Mesenchymal stem cell (in vitro differentiated cells and primary cell): ENCODE results near the gene GABBR2.

Experiments used
- DNase-seq: peaks from one replicate; pipeline ENCODE4 v3.0.0-alpha.2; 2013
- H2AFZ ChIP-seq: one replicate; pipeline ENCODE4 v1.6.1; 2013; ENCODE audit warnings: low read depth, mild to moderate bottlenecking, control low read depth, inconsistent platforms, low read length, moderate library complexity
- H2AK5ac ChIP-seq: 2 replicates; pipeline ENCODE4 v1.6.1; 2013; ENCODE audit warnings: low read length, moderate library complexity, mild to moderate bottlenecking, inconsistent platforms; ENCODE audit not compliant: severe bottlenecking
- H2BK120ac ChIP-seq: one replicate; pipeline ENCODE4 v1.6.1; 2013; ENCODE audit warnings: low read depth, mild to moderate bottlenecking, inconsistent platforms, low read length, moderate library complexity
- H2BK12ac ChIP-seq, 2 experiments: one replicate each; pipeline ENCODE4 v1.6.1; 2013; ENCODE audit warnings: inconsistent platforms in 2 of 2, low read length in 2 of 2, mild to moderate bottlenecking in 2 of 2, moderate library complexity in 2 of 2, control low read depth in 1 of 2
- H2BK15ac ChIP-seq: one replicate; pipeline ENCODE4 v1.6.1; 2013; ENCODE audit warnings: mild to moderate bottlenecking, low read depth, inconsistent platforms; ENCODE audit not compliant: poor library complexity, severe bottlenecking
- H2BK5ac ChIP-seq: 2 replicates; pipeline ENCODE4 v1.6.1; 2013; ENCODE audit warnings: low read depth, mild to moderate bottlenecking, low read length, control low read depth, inconsistent platforms; ENCODE audit not compliant: poor library complexity, severe bottlenecking
- H3K14ac ChIP-seq, 2 experiments: one replicate each; pipeline ENCODE4 v1.6.1; 2013; ENCODE audit warnings: inconsistent platforms in 2 of 2, low read length in 2 of 2, control low read depth in 1 of 2, mild to moderate bottlenecking in 1 of 2, moderate library complexity in 1 of 2
- H3K18ac ChIP-seq, 2 experiments: one replicate each; pipeline ENCODE4 v1.6.1; 2013; ENCODE audit warnings: inconsistent platforms in 2 of 2, low read length in 2 of 2, control low read depth in 1 of 2, low read depth in 1 of 2, mild to moderate bottlenecking in 1 of 2
- H3K23ac ChIP-seq, 2 experiments: one replicate each; pipeline ENCODE4 v1.6.1; 2013; ENCODE audit warnings: inconsistent platforms in 2 of 2, low read length in 2 of 2, mild to moderate bottlenecking in 2 of 2, moderate library complexity in 2 of 2, control low read depth in 1 of 2
- H3K27ac ChIP-seq: 2 replicates; pipeline ENCODE4 v1.5.1; 2013; ENCODE audit warnings: mild to moderate bottlenecking, moderate library complexity, low read length, control low read depth, inconsistent platforms; ENCODE audit not compliant: poor library complexity, severe bottlenecking
- H3K27me3 ChIP-seq, 2 experiments: 2 replicates each; pipeline versions ENCODE4 v1.6.1 to v1.7.0; 2013; ENCODE audit warnings: low read length in 2 of 2, mild to moderate bottlenecking in 2 of 2, moderate library complexity in 2 of 2, control low read depth in 1 of 2, inconsistent platforms in 1 of 2; ENCODE audit not compliant: control insufficient read depth in 1 of 2, insufficient read depth in 1 of 2
- H3K36me3 ChIP-seq, 2 experiments: 2 replicates each; pipeline versions ENCODE4 v1.6.1 to v1.7.0; 2013; ENCODE audit warnings: low read length in 2 of 2, control low read depth in 1 of 2, inconsistent platforms in 1 of 2, low read depth in 1 of 2, mild to moderate bottlenecking in 1 of 2; ENCODE audit not compliant: insufficient read depth in 2 of 2, control insufficient read depth in 1 of 2
- H3K4ac ChIP-seq, 2 experiments: one replicate each; pipeline ENCODE4 v1.6.1; 2013; ENCODE audit warnings: inconsistent platforms in 2 of 2, low read length in 2 of 2, mild to moderate bottlenecking in 2 of 2, moderate library complexity in 2 of 2, control low read depth in 1 of 2, low read depth in 1 of 2
- H3K4me1 ChIP-seq: 2 replicates; pipeline ENCODE4 v1.6.1; 2013; ENCODE audit warnings: low read depth, low read length, control low read depth; ENCODE audit not compliant: control insufficient read depth, insufficient read depth
- H3K4me2 ChIP-seq: 2 replicates; pipeline ENCODE4 v1.6.1; 2013; ENCODE audit warnings: low read length, mild to moderate bottlenecking, inconsistent platforms; ENCODE audit not compliant: poor library complexity, severe bottlenecking
- H3K4me3 ChIP-seq, 2 experiments: 2 replicates each; pipeline versions ENCODE4 v1.5.1 to v1.7.0; 2013; ENCODE audit warnings: low read length in 2 of 2, mild to moderate bottlenecking in 2 of 2, control low read depth in 1 of 2, low read depth in 1 of 2; ENCODE audit not compliant: insufficient read depth in 1 of 2
- H3K79me1 ChIP-seq: replicated peaks from 2 replicates; pipeline ENCODE4 v1.6.1; 2013; ENCODE audit warnings: mild to moderate bottlenecking, control low read depth, low read length, inconsistent platforms; ENCODE audit not compliant: poor library complexity, severe bottlenecking
- H3K9ac ChIP-seq: 2 replicates; pipeline ENCODE4 v1.7.0; 2013; ENCODE audit warnings: mild to moderate bottlenecking, low read length, moderate library complexity
- H3K9me3 ChIP-seq: 2 replicates; pipeline ENCODE4 v1.7.0; 2013; ENCODE audit warnings: mild to moderate bottlenecking, low read length; ENCODE audit not compliant: control insufficient read depth
- H4K8ac ChIP-seq: one replicate; pipeline ENCODE4 v1.6.1; 2013; ENCODE audit warnings: inconsistent platforms, mild to moderate bottlenecking, low read length, moderate library complexity
- H4K91ac ChIP-seq: one replicate; pipeline ENCODE4 v1.6.1; 2013; ENCODE audit warnings: mild to moderate bottlenecking, low read length, inconsistent platforms
- WGBS: methylation state at CpG from one replicate; pipeline ENCODE4 v1.1.7; 2013; ENCODE audit warnings: mixed read lengths; 5-methylcytosine and 5-hydroxymethylcytosine counted together

The GABBR2 gene

GRCh38 chr9:98281281-98281680 is 427.5 kb downstream of the GABBR2 start:
- H3K27me3 ChIP-seq, result peaks cover 59 to 81% of the 10 kb centered on the region in 2 experiments
- H3K9ac ChIP-seq, result no peak overlapping the region
- no peaks in the 10 kb centered on the region for H3K9me3 ChIP-seq
- H3K18ac ChIP-seq, result no peak overlapping the region
- H2BK15ac ChIP-seq, result no peak overlapping the region
- H3K36me3 ChIP-seq, result no peaks in the 10 kb centered on the region
- no peak overlapping the region for H3K27ac ChIP-seq
- H3K4ac ChIP-seq, result no peak overlapping the region
- H3K14ac ChIP-seq, result no peak overlapping the region
- no peak overlapping the region for H2BK5ac ChIP-seq
- H2AK5ac ChIP-seq, result no peak overlapping the region
- WGBS, result 100% methylated on average over 1 of the region's 1 CpG
- no peaks in the 10 kb centered on the region for H3K79me1 ChIP-seq
- peaks cover 1% of the 10 kb centered on the region for H3K4me1 ChIP-seq
- no peak overlapping the region for H2AFZ ChIP-seq
- H3K23ac ChIP-seq, result no peak overlapping the region
- H4K91ac ChIP-seq, result no peak overlapping the region
- H2BK12ac ChIP-seq, result no peak overlapping the region
- H3K4me2 ChIP-seq, result no peak overlapping the region
- no peak overlapping the region for H4K8ac ChIP-seq
- DNase-seq, result no peak
- H3K4me3 ChIP-seq, result no peak overlapping the region
- no peak overlapping the region for H2BK120ac ChIP-seq

GRCh38 chr9:98280574-98280973 is 428.2 kb downstream of the GABBR2 start:
- DNase-seq, result no peak
- no peaks in the 10 kb centered on the region for H3K79me1 ChIP-seq
- no peak overlapping the region for H3K27ac ChIP-seq
- WGBS, result 14% methylated on average over 6 of the region's 6 CpGs
- no peak overlapping the region for H4K8ac ChIP-seq
- H3K4me3 ChIP-seq, result no peak overlapping the region
- H3K27me3 ChIP-seq, result peaks cover 60 to 79% of the 10 kb centered on the region in 2 experiments
- no peak overlapping the region for H4K91ac ChIP-seq
- no peak overlapping the region for H2BK120ac ChIP-seq
- peaks cover 1% of the 10 kb centered on the region for H3K4me1 ChIP-seq
- H3K9ac ChIP-seq, result no peak overlapping the region
- H2AK5ac ChIP-seq, result no peak overlapping the region
- no peaks in the 10 kb centered on the region for H3K9me3 ChIP-seq
- H2AFZ ChIP-seq, result no peak overlapping the region
- no peak overlapping the region for H3K4ac ChIP-seq
- no peaks in the 10 kb centered on the region for H3K36me3 ChIP-seq
- no peak overlapping the region for H2BK15ac ChIP-seq
- no peak overlapping the region for H3K14ac ChIP-seq
- no peak overlapping the region for H2BK5ac ChIP-seq
- H3K18ac ChIP-seq, result no peak overlapping the region
- no peak overlapping the region for H3K4me2 ChIP-seq
- no peak overlapping the region for H3K23ac ChIP-seq
- no peak overlapping the region for H2BK12ac ChIP-seq

- H2AFZ ChIP-seq, result no peak overlapping the region
- no peaks in the 10 kb centered on the region for H3K79me1 ChIP-seq
- peaks cover 1% of the 10 kb centered on the region for H3K4me1 ChIP-seq
- H3K27ac ChIP-seq, result no peak overlapping the region
- 79% methylated on average over 2 of the region's 2 CpGs for WGBS
- no peak overlapping the region for H2BK12ac ChIP-seq
- H3K23ac ChIP-seq, result no peak overlapping the region
- H2BK120ac ChIP-seq, result no peak overlapping the region
- H3K36me3 ChIP-seq, result no peaks in the 10 kb centered on the region
- H2BK5ac ChIP-seq, result no peak overlapping the region
- H3K4me3 ChIP-seq, result no peak overlapping the region
- H3K4me2 ChIP-seq, result no peak overlapping the region
- no peak overlapping the region for H4K91ac ChIP-seq
- H3K18ac ChIP-seq, result no peak overlapping the region
- no peak overlapping the region for H2AK5ac ChIP-seq
- no peak overlapping the region for H3K4ac ChIP-seq
- no peak overlapping the region for H2BK15ac ChIP-seq
- no peak overlapping the region for H3K14ac ChIP-seq
- H3K9me3 ChIP-seq, result no peaks in the 10 kb centered on the region
- H4K8ac ChIP-seq, result no peak overlapping the region
- no peak for DNase-seq
- no peak overlapping the region for H3K9ac ChIP-seq
- H3K27me3 ChIP-seq, result peaks cover 60 to 75% of the 10 kb centered on the region in 2 experiments
These were observed 428.6 kb downstream of the GABBR2 start for GRCh38 chr9:98280162-98280561.

GRCh38 chr9:98276907-98277469 is 431.7 kb downstream of the GABBR2 start:
- Histone ChIP-seq H2AFZ (no peak overlapping the region), H3K23ac (no peak overlapping the region), H3K4ac (no peak overlapping the region), H2AK5ac (no peak overlapping the region), H3K4me1 (peaks cover 1% of the 10 kb centered on the region), H3K14ac (no peak overlapping the region), H3K4me3 (no peak overlapping the region), H2BK12ac (no peak overlapping the region), H3K79me1 (no peaks in the 10 kb centered on the region), H3K18ac (no peak overlapping the region), H2BK15ac (no peak overlapping the region), H3K9me3 (no peaks in the 10 kb centered on the region), H3K27me3 (peaks cover 58 to 64% of the 10 kb centered on the region in 2 experiments), H3K36me3 (no peaks in the 10 kb centered on the region), H2BK5ac (no peak overlapping the region), H4K91ac (no peak overlapping the region), H3K27ac (no peak overlapping the region), H3K9ac (no peak overlapping the region), H2BK120ac (no peak overlapping the region), H4K8ac (no peak overlapping the region), H3K4me2 (no peak overlapping the region)
- WGBS, result 89% methylated on average over 8 of the region's 10 CpGs
- DNase-seq, result no peak
